Skeletal muscle tissue (tissue), 4 donors: ENCODE data around the gene NCF4. TPM values are rescaled to one million over a fixed set of nuclear protein-coding genes. Genes with fewer than 3 reads are reported as not detected.

Source experiments
- H3K27ac ChIP-seq: one replicate; pipeline ENCODE4 v1.7.0; 2013; ENCODE audit warnings: mild to moderate bottlenecking, low read depth, low read length, inconsistent platforms
- H3K27me3 ChIP-seq, 3 donors: one replicate each; pipeline ENCODE4 v1.7.0; 2013; ENCODE audit warnings: low read length in 3 of 3; ENCODE audit not compliant: control insufficient read depth in 3 of 3, insufficient read depth in 3 of 3
- H3K36me3 ChIP-seq, 3 donors: one replicate each; pipeline ENCODE4 v1.7.0; 2013; ENCODE audit warnings: low read length in 3 of 3; ENCODE audit not compliant: control insufficient read depth in 3 of 3, insufficient read depth in 3 of 3
- H3K4me1 ChIP-seq, 3 donors: one replicate each; pipeline ENCODE4 v1.7.0; 2013; ENCODE audit warnings: low read length in 3 of 3, mild to moderate bottlenecking in 3 of 3; ENCODE audit not compliant: control insufficient read depth in 3 of 3, insufficient read depth in 3 of 3
- H3K4me3 ChIP-seq, 3 donors: one replicate each; pipeline ENCODE4 v1.7.0; 2013; ENCODE audit warnings: low read length in 3 of 3
- H3K9ac ChIP-seq, 3 donors: one replicate each; pipeline ENCODE4 v1.7.0; 2013; ENCODE audit warnings: low read length in 3 of 3, mild to moderate bottlenecking in 3 of 3, moderate library complexity in 2 of 3, low read depth in 1 of 3
- H3K9me3 ChIP-seq, 3 donors: one replicate each; pipeline ENCODE4 v1.7.0; 2013; ENCODE audit warnings: low read length in 3 of 3; ENCODE audit not compliant: control insufficient read depth in 3 of 3
- total RNA-seq: library from RNA; depleted of rRNA; stranded (reverse); fragments of >200 nt; gene quantifications from one replicate; pipeline ENCODE4 v1.2.3, GENCODE V29; 2014
- donor health status: Osteomylitis.

Gene NCF4
- total RNA-seq, 1 donor from 2014 or later, result 6.8 TPM

- no peaks in the 10 kb centered on the region for H3K9me3 ChIP-seq
- H3K36me3 ChIP-seq, result no peaks in the 10 kb centered on the region
- H3K4me1 ChIP-seq, result peaks cover 0 to 3% (median 0%) of the 10 kb centered on the region in 3 donors
- H3K27me3 ChIP-seq, result peaks cover under 1 to 15% (median 14%) of the 10 kb centered on the region in 3 donors
- no peak overlapping the region for H3K27ac ChIP-seq
- H3K4me3 ChIP-seq, result no peak overlapping the region
- no peak overlapping the region for H3K9ac ChIP-seq
Measured at GRCh38 chr22:36912694-36913426, 52.1 kb downstream of the NCF4 start.

GRCh38 chr22:36913427-36914389 lies 52.9 kb downstream of the NCF4 start, which contains the start of gene CSF2RB:
Gene CSF2RB (plus strand): TSS chr22:36913628. CDS start chr22:36922208, 8,580 bp downstream.
- H3K36me3 ChIP-seq, result no peaks in the 10 kb centered on the region
- peaks cover 0 to 2% (median 0%) of the 10 kb centered on the region in 3 donors for H3K9me3 ChIP-seq
- H3K4me1 ChIP-seq, result peaks cover 0 to 3% (median 0%) of the 10 kb centered on the region in 3 donors
- H3K27ac ChIP-seq, result peak within 1 kb of the TSS; percentile 40
- H3K4me3 ChIP-seq, result peak within 1 kb of the TSS; percentile 41 to 69 (median 50)
- H3K9ac ChIP-seq, result peak within 1 kb of the TSS in 1 of 3 donors; percentile 2
- H3K27me3 ChIP-seq, result peaks cover 0 to 15% (median 14%) of the 10 kb centered on the region in 3 donors

GRCh38 chr22:36914390-36914752 lies 53.6 kb downstream of the NCF4 start:
- peaks cover 0 to 5% (median 0%) of the 10 kb centered on the region in 3 donors for H3K9me3 ChIP-seq
- H3K27me3 ChIP-seq, result peaks cover 0 to 15% (median 12%) of the 10 kb centered on the region in 3 donors
- no peaks in the 10 kb centered on the region for H3K36me3 ChIP-seq
- peaks cover 0 to 3% (median 0%) of the 10 kb centered on the region in 3 donors for H3K4me1 ChIP-seq
- no peak overlapping the region for H3K9ac ChIP-seq
- no peak overlapping the region for H3K27ac ChIP-seq
- peak overlapping the region in 1 of 3 donors; percentile 50 for H3K4me3 ChIP-seq

- Histone ChIP-seq H3K27me3 (peaks cover 0 to 11% (median 10%) of the 10 kb centered on the region in 3 donors), H3K4me1 (peaks cover 0 to 3% (median 0%) of the 10 kb centered on the region in 3 donors), H3K9ac (no peak overlapping the region), H3K36me3 (no peaks in the 10 kb centered on the region), H3K9me3 (peaks cover 0 to 5% (median 0%) of the 10 kb centered on the region in 3 donors), H3K27ac (no peak overlapping the region), H3K4me3 (no peak overlapping the region)
Measured at GRCh38 chr22:36916034-36916433, 55.2 kb downstream of the NCF4 start.

- Histone ChIP-seq H3K9me3 (peaks cover 0 to 5% (median 0%) of the 10 kb centered on the region in 3 donors), H3K27me3 (peaks cover 7 to 29% (median 26%) of the 10 kb centered on the region in 3 donors)
Measured at GRCh38 chr22:36918586-36919284, 57.9 kb downstream of the NCF4 start.

GRCh38 chr22:36921309-36922104 lies 60.7 kb downstream of the NCF4 start:
- peaks cover 0 to 5% (median 0%) of the 10 kb centered on the region in 3 donors for H3K9me3 ChIP-seq
- H3K9ac ChIP-seq, result no peak overlapping the region
- H3K36me3 ChIP-seq, result no peaks in the 10 kb centered on the region
- H3K27ac ChIP-seq, result no peak overlapping the region
- peaks cover 0 to 4% (median 2%) of the 10 kb centered on the region in 3 donors for H3K4me1 ChIP-seq
- no peak overlapping the region for H3K4me3 ChIP-seq
- H3K27me3 ChIP-seq, result peaks cover 23 to 45% (median 42%) of the 10 kb centered on the region in 3 donors

More at GRCh38 chr22:36918586-36919284, 57.9 kb downstream of the NCF4 start:
- no peaks in the 10 kb centered on the region for H3K36me3 ChIP-seq
- no peak overlapping the region for H3K27ac ChIP-seq
- peaks cover 0 to 4% (median 2%) of the 10 kb centered on the region in 3 donors for H3K4me1 ChIP-seq
- H3K4me3 ChIP-seq, result no peak overlapping the region
- H3K9ac ChIP-seq, result no peak overlapping the region

GRCh38 chr22:36922105-36922608 lies 61.4 kb downstream of the NCF4 start:
- Histone ChIP-seq H3K27ac (no peak overlapping the region), H3K4me1 (peaks cover 0 to 4% (median 2%) of the 10 kb centered on the region in 3 donors), H3K27me3 (peaks cover 30 to 51% (median 47%) of the 10 kb centered on the region in 3 donors), H3K4me3 (no peak overlapping the region), H3K9me3 (peaks cover 0 to 5% (median 0%) of the 10 kb centered on the region in 3 donors), H3K36me3 (no peaks in the 10 kb centered on the region), H3K9ac (no peak overlapping the region)

DNA sequence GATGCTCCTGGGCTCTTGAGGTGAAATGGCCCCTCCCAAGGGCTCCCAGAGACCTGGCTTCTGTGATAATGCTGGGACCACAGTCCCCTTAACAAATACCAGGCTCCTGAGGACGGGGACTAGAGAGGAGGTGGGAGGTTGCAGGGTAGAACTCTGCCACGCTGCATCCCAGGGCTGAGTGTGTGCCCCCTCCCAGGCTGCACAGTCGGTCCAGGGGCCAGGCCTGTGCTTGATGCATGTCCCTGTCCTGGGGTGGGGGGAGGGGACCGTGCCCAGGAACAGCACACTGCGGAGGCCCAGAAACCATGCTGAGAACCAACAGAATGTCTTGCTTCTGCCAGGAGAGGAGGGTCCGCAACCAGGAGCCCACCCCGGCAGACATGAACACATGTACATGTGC lies 61.9 kb downstream of the NCF4 start:
- Histone ChIP-seq H3K4me3 (no peak overlapping the region), H3K9me3 (peaks cover 0 to 5% (median 0%) of the 10 kb centered on the region in 3 donors), H3K4me1 (peaks cover 0 to 4% (median 2%) of the 10 kb centered on the region in 3 donors), H3K27me3 (peaks cover 34 to 57% (median 53%) of the 10 kb centered on the region in 3 donors), H3K36me3 (no peaks in the 10 kb centered on the region), H3K9ac (no peak overlapping the region), H3K27ac (no peak overlapping the region)
